ENCODE results near the gene CCDC124.

GRCh38 chr19:17926044-17926443, 6.8 kb upstream of the CCDC124 start:
- no peak for TF ChIP-seq CTCF (IDR thresholded peaks at IDR 0.05 in 4 of 5, conservative IDR thresholded peaks at IDR 0.05 in 1 of 5)
- no peak for TF ChIP-seq POLR2A (IDR thresholded peaks at IDR 0.05)
